OCI-LY7 (cell line): Measurements from ENCODE around the gene GLT8D2.

Experiments
- CTCF ChIP-seq: fragments of 200-600 bp; sonication (generic); conservative IDR thresholded peaks from 2 replicates; pipeline ENCODE4 v1.5.1; 2014; ENCODE audit warnings: mild to moderate bottlenecking, antibody characterized with exemption, low read length, moderate library complexity, mixed read lengths
- EZH2phosphoT487 ChIP-seq: fragments of 200-600 bp; sonication (generic); IDR thresholded peaks from 2 replicates; pipeline ENCODE4 v1.6.1; 2018; ENCODE audit warnings: low read depth, borderline replicate concordance, mild to moderate bottlenecking, mixed run types, antibody characterized with exemption, low read length, moderate library complexity, mixed read lengths

- TF ChIP-seq CTCF, result no peak
- no peak for TF ChIP-seq EZH2phosphoT487
These were observed 44.3 kb upstream of the GLT8D2 start for GRCh38 chr12:104094284-104094683.
